ENCODE results near the gene PRKAB1. TPM values are rescaled to one million over a fixed set of nuclear protein-coding genes. Genes with fewer than 3 reads are reported as not detected.

PRKAB1 gene
- polyA plus RNA-seq, 1 experiment = 34.3 TPM

GRCh38 chr12:119683816-119684215 is 15.9 kb downstream of the PRKAB1 start:
- no peaks in the 10 kb centered on the region for H3K9me3 ChIP-seq (ENCODE audit: control insufficient read depth, insufficient read depth, low read length)
- ChIA-PET CTCF (no interaction called here), POLR2A (no interaction called here)
- no peak overlapping the region for H3K4me3 ChIP-seq (ENCODE audit: low read depth, low read length)
- TF ChIP-seq CTCF (IDR thresholded peaks at IDR 0.05; ENCODE audit: low read depth, low read length) = no peak
- H3K27ac ChIP-seq (ENCODE audit: low read depth, low read length) = no peak overlapping the region
- H3K27me3 ChIP-seq (ENCODE audit: control insufficient read depth, insufficient read depth, low read length) = no peaks in the 10 kb centered on the region
- no peak for DNase-seq (ENCODE audit: low read depth, low spot score)

GRCh38 chr12:119684711-119685369 is 16.9 kb downstream of the PRKAB1 start:
- CTCF ChIA-PET = interaction anchor here (1.0 kb wide), 1 partner anchor 17 kb away, joined by 4 read pairs; the partner anchor contains the start of gene PRKAB1
- H3K4me3 ChIP-seq (ENCODE audit: low read depth, low read length) = no peak overlapping the region
- no peak for DNase-seq (ENCODE audit: low read depth, low spot score)
- no peaks in the 10 kb centered on the region for H3K9me3 ChIP-seq (ENCODE audit: control insufficient read depth, insufficient read depth, low read length)
- POLR2A ChIA-PET = no interaction called here
- TF ChIP-seq CTCF (IDR thresholded peaks at IDR 0.05; ENCODE audit: low read depth, low read length) = no peak
- no peak overlapping the region for H3K27ac ChIP-seq (ENCODE audit: low read depth, low read length)
- H3K27me3 ChIP-seq (ENCODE audit: control insufficient read depth, insufficient read depth, low read length) = no peaks in the 10 kb centered on the region

- no peak for TF ChIP-seq CTCF (IDR thresholded peaks at IDR 0.05; ENCODE audit: low read depth, low read length)
- no peak overlapping the region for H3K27ac ChIP-seq (ENCODE audit: low read depth, low read length)
- H3K4me3 ChIP-seq (ENCODE audit: low read depth, low read length) = no peak overlapping the region
- ChIA-PET CTCF (interaction anchor here (1.0 to 2.2 kb wide), 2 partner anchors 10 to 18 kb away, joined by 4 to 12 read pairs; partner anchors contain the start of gene PRKAB1), POLR2A (no interaction called here)
- H3K9me3 ChIP-seq (ENCODE audit: control insufficient read depth, insufficient read depth, low read length) = no peaks in the 10 kb centered on the region; the same call in 1 of the 2 replicates
- no peak for DNase-seq (ENCODE audit: low read depth, low spot score)
- no peaks in the 10 kb centered on the region for H3K27me3 ChIP-seq (ENCODE audit: control insufficient read depth, insufficient read depth, low read length)
Observed at GRCh38 chr12:119685375-119685774, 17.4 kb downstream of the PRKAB1 start.

- no peak overlapping the region for H3K4me3 ChIP-seq (ENCODE audit: low read depth, low read length)
- TF ChIP-seq CTCF (IDR thresholded peaks at IDR 0.05; ENCODE audit: low read depth, low read length) = no peak
- no peak overlapping the region for H3K27ac ChIP-seq (ENCODE audit: low read depth, low read length)
- DNase-seq (ENCODE audit: low read depth, low spot score) = no peak
- POLR2A ChIA-PET = no interaction called here
- CTCF ChIA-PET = interaction anchor here (0.8 to 2.2 kb wide), 2 partner anchors 9 to 19 kb away, joined by 4 to 12 read pairs; partner anchors contain the start of gene PRKAB1
- no peaks in the 10 kb centered on the region; the same call in 1 of the 2 replicates for H3K9me3 ChIP-seq (ENCODE audit: control insufficient read depth, insufficient read depth, low read length)
- H3K27me3 ChIP-seq (ENCODE audit: control insufficient read depth, insufficient read depth, low read length) = no peaks in the 10 kb centered on the region
Observed at GRCh38 chr12:119686355-119686754, 18.4 kb downstream of the PRKAB1 start.

- Histone ChIP-seq H3K27me3 (ENCODE audit: control insufficient read depth, insufficient read depth, low read length) (no peaks in the 10 kb centered on the region), H3K27ac (ENCODE audit: low read depth, low read length) (no peak overlapping the region), H3K4me3 (ENCODE audit: low read depth, low read length) (no peak overlapping the region), H3K9me3 (ENCODE audit: control insufficient read depth, insufficient read depth, low read length) (no peaks in the 10 kb centered on the region; the same call in 1 of the 2 replicates)
- no peak for TF ChIP-seq CTCF (IDR thresholded peaks at IDR 0.05; ENCODE audit: low read depth, low read length)
- CTCF ChIA-PET = interaction anchor here (0.8 to 2.2 kb wide), 2 partner anchors 8 to 19 kb away, joined by 4 to 12 read pairs; partner anchors contain the start of gene PRKAB1
- POLR2A ChIA-PET = no interaction called here
- DNase-seq (ENCODE audit: low read depth, low spot score) = no peak
Observed at GRCh38 chr12:119686776-119687175, 18.8 kb downstream of the PRKAB1 start.
